HG03457 (cell line): ENCODE results near the gene JADE2.
"Not testable (repeated sequence)": the region's sequence is repeated elsewhere in the genome, so short reads cannot be mapped to it uniquely, and the experiment has no call there.

Experiments used
- ATAC-seq: cut with Tn5 transposase; IDR thresholded peaks from one replicate; pipeline ENCODE4 v1.9.1; 2021; ENCODE audit warnings: moderate number of reproducible peaks; ENCODE audit not compliant: unreplicated experiment

The JADE2 gene

GRCh38 chr5:134550271-134551214 lies 25.1 kb downstream of the JADE2 start:
- ATAC-seq: no peak

GRCh38 chr5:134551901-134552300 lies 26.4 kb downstream of the JADE2 start:
- no peak for ATAC-seq

GRCh38 chr5:134552301-134552700 lies 26.8 kb downstream of the JADE2 start:
- ATAC-seq: no peak

GRCh38 chr5:134552716-134553115 lies 27.2 kb downstream of the JADE2 start:
- not testable (repeated sequence) for ATAC-seq

GRCh38 chr5:134553821-134554267 lies 28.4 kb downstream of the JADE2 start:
- no peak for ATAC-seq

- peak; percentile 43 for ATAC-seq
Measured at GRCh38 chr5:134554319-134555222, 29.1 kb downstream of the JADE2 start.

GRCh38 chr5:134555223-134555889 lies 29.9 kb downstream of the JADE2 start:
- no peak for ATAC-seq

GRCh38 chr5:134555890-134556311 lies 30.4 kb downstream of the JADE2 start:
- ATAC-seq: peak; percentile 37

GRCh38 chr5:134556588-134556987 lies 31.1 kb downstream of the JADE2 start:
- not testable (repeated sequence) for ATAC-seq

- ATAC-seq: no peak
Measured at GRCh38 chr5:134556994-134557393, 31.5 kb downstream of the JADE2 start.

GRCh38 chr5:134559672-134560071 lies 34.2 kb downstream of the JADE2 start:
- ATAC-seq: no peak

GRCh38 chr5:134560698-134561097 lies 35.2 kb downstream of the JADE2 start:
- no peak for ATAC-seq

GRCh38 chr5:134561871-134562296 lies 36.4 kb downstream of the JADE2 start:
- ATAC-seq: no peak

GRCh38 chr5:134563221-134563620 lies 37.8 kb downstream of the JADE2 start:
- no peak for ATAC-seq

GRCh38 chr5:134563962-134564361 lies 38.5 kb downstream of the JADE2 start:
- ATAC-seq: no peak

GRCh38 chr5:134564396-134564795 lies 38.9 kb downstream of the JADE2 start:
- no peak for ATAC-seq

- ATAC-seq: no peak
Measured at GRCh38 chr5:134565791-134566740, 40.6 kb downstream of the JADE2 start.

GRCh38 chr5:134566741-134567221 lies 41.3 kb downstream of the JADE2 start:
- ATAC-seq: no peak

GRCh38 chr5:134567641-134568336 lies 42.3 kb downstream of the JADE2 start:
- ATAC-seq: no peak
